ENCODE results near the gene CIB4. TPM values are rescaled to one million over a fixed set of nuclear protein-coding genes. Genes with fewer than 3 reads are reported as not detected.

CIB4 gene
- total RNA-seq, 1 experiment from 2014 or later, result not detected

GRCh38 chr2:26559556-26559955 lies 81.6 kb downstream of the CIB4 start:
- H3K27ac ChIP-seq (ENCODE audit: low read depth, low read length, poor library complexity, severe bottlenecking), result no peak overlapping the region
- no peaks in the 10 kb centered on the region for H3K4me1 ChIP-seq (ENCODE audit: insufficient read depth, low read length, poor library complexity, severe bottlenecking)
- TF ChIP-seq, protein P1, sequence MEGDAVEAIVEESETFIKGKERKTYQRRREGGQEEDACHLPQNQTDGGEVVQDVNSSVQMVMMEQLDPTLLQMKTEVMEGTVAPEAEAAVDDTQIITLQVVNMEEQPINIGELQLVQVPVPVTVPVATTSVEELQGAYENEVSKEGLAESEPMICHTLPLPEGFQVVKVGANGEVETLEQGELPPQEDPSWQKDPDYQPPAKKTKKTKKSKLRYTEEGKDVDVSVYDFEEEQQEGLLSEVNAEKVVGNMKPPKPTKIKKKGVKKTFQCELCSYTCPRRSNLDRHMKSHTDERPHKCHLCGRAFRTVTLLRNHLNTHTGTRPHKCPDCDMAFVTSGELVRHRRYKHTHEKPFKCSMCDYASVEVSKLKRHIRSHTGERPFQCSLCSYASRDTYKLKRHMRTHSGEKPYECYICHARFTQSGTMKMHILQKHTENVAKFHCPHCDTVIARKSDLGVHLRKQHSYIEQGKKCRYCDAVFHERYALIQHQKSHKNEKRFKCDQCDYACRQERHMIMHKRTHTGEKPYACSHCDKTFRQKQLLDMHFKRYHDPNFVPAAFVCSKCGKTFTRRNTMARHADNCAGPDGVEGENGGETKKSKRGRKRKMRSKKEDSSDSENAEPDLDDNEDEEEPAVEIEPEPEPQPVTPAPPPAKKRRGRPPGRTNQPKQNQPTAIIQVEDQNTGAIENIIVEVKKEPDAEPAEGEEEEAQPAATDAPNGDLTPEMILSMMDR (conservative IDR thresholded peaks at IDR 0.05; ENCODE audit: low read depth, low read length), result no peak
- no peak for TF ChIP-seq EZH2 (IDR thresholded peaks at IDR 0.05; ENCODE audit: borderline replicate concordance, low read depth, low read length, poor library complexity, severe bottlenecking)
- no TSS peak for BruUV-seq (replicated peaks)
- no peaks in the 10 kb centered on the region for H3K9me3 ChIP-seq (ENCODE audit: low read depth, low read length, poor library complexity, severe bottlenecking)
- intact Hi-C loops (cut with micrococcal nuclease; ENCODE audit: unreplicated experiment), result no loop called here
- no peak for DNase-seq (ENCODE audit: low spot score)
- H3K36me3 ChIP-seq (ENCODE audit: insufficient read depth, low read length, poor library complexity, severe bottlenecking), result no peaks in the 10 kb centered on the region
- H3K27me3 ChIP-seq (replicated peaks; ENCODE audit: insufficient read depth, low read depth, low read length, poor library complexity), result peaks cover 48% of the 10 kb centered on the region
- CTCF ChIA-PET, result no interaction called here
- no peak overlapping the region for H3K4me3 ChIP-seq (ENCODE audit: low read depth, low read length, poor library complexity, severe bottlenecking)
- POLR2A ChIA-PET (ENCODE audit: low non-redundant PET), result no interaction called here

DNA sequence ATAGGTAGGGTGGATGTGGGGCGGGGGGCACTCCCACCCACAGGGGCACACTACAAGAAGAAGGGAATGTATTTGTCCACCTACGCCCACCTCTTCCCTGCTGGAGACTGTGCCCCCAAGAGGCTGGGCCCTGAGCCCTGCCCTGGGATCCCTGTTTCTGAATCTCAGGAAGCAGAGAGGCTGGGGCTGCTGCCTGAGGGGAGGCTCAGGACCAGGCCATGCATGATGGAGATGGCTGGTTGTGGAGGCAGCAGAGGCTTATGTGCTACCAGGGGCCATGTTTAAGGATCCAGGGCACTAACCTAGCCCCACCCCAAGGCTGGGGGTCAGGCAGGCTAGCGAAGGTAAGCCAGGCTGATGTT lies 82.1 kb downstream of the CIB4 start:
- ChIA-PET POLR2A (ENCODE audit: low non-redundant PET) (no interaction called here), CTCF (interaction anchor here (1.2 kb wide), 1 partner anchor 19 kb away, joined by 3 read pairs; no protein-coding TSS in a partner anchor)
- TF ChIP-seq EZH2 (IDR thresholded peaks at IDR 0.05; ENCODE audit: borderline replicate concordance, low read depth, low read length, poor library complexity, severe bottlenecking), result no peak
- TF ChIP-seq, protein P1 (conservative IDR thresholded peaks at IDR 0.05; ENCODE audit: low read depth, low read length), result no peak
- Histone ChIP-seq H3K27me3 (replicated peaks; ENCODE audit: insufficient read depth, low read depth, low read length, poor library complexity) (peaks cover 43% of the 10 kb centered on the region), H3K36me3 (ENCODE audit: insufficient read depth, low read length, poor library complexity, severe bottlenecking) (no peaks in the 10 kb centered on the region), H3K4me3 (ENCODE audit: low read depth, low read length, poor library complexity, severe bottlenecking) (no peak overlapping the region), H3K27ac (ENCODE audit: low read depth, low read length, poor library complexity, severe bottlenecking) (no peak overlapping the region), H3K4me1 (ENCODE audit: insufficient read depth, low read length, poor library complexity, severe bottlenecking) (no peaks in the 10 kb centered on the region), H3K9me3 (ENCODE audit: low read depth, low read length, poor library complexity, severe bottlenecking) (no peaks in the 10 kb centered on the region)
- intact Hi-C loops (cut with micrococcal nuclease; ENCODE audit: unreplicated experiment), result no loop called here
- no TSS peak for BruUV-seq (replicated peaks)
- no peak for DNase-seq (ENCODE audit: low spot score)

DNA sequence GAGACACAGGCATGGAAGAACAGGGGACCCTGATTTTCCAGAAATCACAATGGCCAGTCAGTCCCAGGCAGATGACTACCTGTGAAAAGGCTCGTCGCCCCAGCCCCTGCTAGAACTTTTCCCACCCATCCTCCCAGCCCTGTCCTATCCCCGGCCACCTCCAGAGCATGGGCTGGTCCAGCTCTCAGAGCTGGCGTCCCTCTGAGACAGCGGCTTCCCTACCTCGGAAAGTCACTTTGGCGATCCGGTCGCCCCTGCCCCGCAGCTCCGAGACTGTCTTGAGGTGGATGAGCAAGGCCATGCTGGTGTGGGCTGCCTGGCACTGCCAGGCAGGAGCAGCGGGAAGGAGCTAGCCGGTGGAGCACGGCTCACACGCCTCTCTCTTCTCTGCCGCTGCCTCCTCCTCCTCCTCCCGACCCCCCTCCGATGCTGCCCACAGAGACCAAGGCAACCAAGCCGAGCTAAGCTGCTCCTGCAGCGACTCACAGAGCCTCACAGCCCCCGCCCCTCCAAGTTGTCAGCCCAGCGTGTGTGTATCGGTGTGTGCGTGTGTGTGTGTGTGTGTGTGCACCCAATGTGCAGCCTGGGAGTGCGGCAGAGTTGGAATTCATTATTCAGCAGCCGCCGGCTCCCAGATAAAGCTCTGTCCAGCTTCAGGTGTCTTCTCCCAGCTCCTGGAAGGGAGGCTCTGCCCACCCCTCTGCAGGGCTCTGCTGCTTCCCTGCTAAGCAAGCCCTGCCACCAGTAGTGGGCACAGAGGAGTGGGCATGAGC lies 82.7 kb downstream of the CIB4 start:
- H3K4me3 ChIP-seq (ENCODE audit: low read depth, low read length, poor library complexity, severe bottlenecking), result no peak overlapping the region
- ChIA-PET POLR2A (ENCODE audit: low non-redundant PET) (no interaction called here), CTCF (interaction anchor here (1.2 kb wide), 1 partner anchor 19 kb away, joined by 3 read pairs; no protein-coding TSS in a partner anchor)
- H3K27ac ChIP-seq (ENCODE audit: low read depth, low read length, poor library complexity, severe bottlenecking), result no peak overlapping the region
- DNase-seq (ENCODE audit: low spot score), result peak; percentile 47
- BruUV-seq (replicated peaks), result no TSS peak
- H3K9me3 ChIP-seq (ENCODE audit: low read depth, low read length, poor library complexity, severe bottlenecking), result no peaks in the 10 kb centered on the region
- intact Hi-C loops (cut with micrococcal nuclease; ENCODE audit: unreplicated experiment), result no loop called here
- TF ChIP-seq EZH2 (IDR thresholded peaks at IDR 0.05; ENCODE audit: borderline replicate concordance, low read depth, low read length, poor library complexity, severe bottlenecking), result no peak
- TF ChIP-seq, protein P1 (conservative IDR thresholded peaks at IDR 0.05; ENCODE audit: low read depth, low read length), result no peak
- no peaks in the 10 kb centered on the region for H3K36me3 ChIP-seq (ENCODE audit: insufficient read depth, low read length, poor library complexity, severe bottlenecking)
- peaks cover 39% of the 10 kb centered on the region for H3K27me3 ChIP-seq (replicated peaks; ENCODE audit: insufficient read depth, low read depth, low read length, poor library complexity)
- H3K4me1 ChIP-seq (ENCODE audit: insufficient read depth, low read length, poor library complexity, severe bottlenecking), result no peaks in the 10 kb centered on the region
